HG02938 (cell line): ENCODE measurements around the gene PANK2.
"Not testable (repeated sequence)": the region's sequence is repeated elsewhere in the genome, so short reads cannot be mapped to it uniquely, and the experiment has no call there.

Experiments used
- ATAC-seq: cut with Tn5 transposase; IDR thresholded peaks from one replicate; pipeline ENCODE4 v1.9.1; 2021; ENCODE audit warnings: mild to moderate bottlenecking, moderate library complexity; ENCODE audit not compliant: unreplicated experiment

PANK2 gene

DNA sequence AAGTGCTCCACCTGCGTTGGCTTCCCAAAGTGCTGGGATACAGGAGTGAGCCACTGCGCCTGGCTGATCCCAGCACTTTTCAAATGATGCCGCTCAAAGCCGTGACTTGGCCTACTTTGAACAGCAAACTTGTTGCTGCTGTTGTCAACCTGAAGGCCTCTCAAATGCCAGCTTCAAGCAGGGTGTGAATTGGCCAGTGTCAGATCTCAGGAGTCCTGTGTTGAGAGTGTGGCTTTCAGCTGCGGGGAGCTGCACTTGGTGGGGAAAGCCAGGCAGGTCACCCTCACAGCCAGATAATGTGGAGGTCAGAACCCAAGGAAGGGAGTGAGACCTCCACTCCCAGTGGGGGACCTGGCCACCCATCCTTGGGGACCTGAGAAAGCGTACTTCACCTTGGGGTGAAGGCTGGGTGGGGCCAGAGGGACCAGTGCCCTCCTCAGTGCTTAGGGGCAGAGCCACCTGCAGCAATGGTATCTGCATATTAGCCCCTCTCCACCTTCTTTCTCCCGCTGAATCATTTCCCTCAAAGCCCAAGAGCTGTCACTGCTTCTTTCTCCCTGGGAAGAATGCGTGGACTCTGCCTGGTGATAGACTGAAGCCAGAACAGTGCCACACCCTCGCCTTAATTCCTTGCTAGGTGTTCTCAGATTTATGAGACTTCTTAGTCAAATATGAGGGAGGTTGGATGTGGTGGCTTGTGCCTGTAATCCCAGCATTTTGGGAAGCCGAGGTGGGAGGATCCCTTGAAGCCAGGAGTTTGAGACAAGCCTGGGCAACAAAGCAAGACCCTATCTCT, 19.1 kb upstream of the PANK2 start:
- no peak for ATAC-seq

- ATAC-seq: no peak
These were observed 17.5 kb upstream of the PANK2 start for GRCh38 chr20:3871550-3872265.

DNA sequence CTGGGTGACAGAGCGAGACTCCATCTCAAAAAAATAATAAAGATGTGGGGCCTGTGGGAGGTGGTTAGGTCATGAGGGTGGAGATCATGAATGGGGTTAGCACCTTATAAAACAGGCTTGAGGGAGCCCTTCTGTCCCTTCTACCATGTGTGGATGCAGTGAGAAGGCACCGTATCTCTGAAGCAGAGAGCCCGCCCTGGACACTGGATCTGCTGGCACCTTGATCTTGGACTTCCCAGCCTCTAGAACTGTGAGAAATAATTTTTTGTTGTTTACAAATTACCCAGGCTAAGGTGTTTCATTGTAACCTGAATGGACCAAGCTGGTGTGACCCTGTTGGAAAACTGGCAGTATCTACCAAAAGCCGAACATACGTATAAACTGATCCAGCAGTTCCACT, 15.7 kb upstream of the PANK2 start:
- ATAC-seq: no peak

- ATAC-seq: no peak
These were observed 14.9 kb upstream of the PANK2 start for GRCh38 chr20:3874194-3874844.

DNA sequence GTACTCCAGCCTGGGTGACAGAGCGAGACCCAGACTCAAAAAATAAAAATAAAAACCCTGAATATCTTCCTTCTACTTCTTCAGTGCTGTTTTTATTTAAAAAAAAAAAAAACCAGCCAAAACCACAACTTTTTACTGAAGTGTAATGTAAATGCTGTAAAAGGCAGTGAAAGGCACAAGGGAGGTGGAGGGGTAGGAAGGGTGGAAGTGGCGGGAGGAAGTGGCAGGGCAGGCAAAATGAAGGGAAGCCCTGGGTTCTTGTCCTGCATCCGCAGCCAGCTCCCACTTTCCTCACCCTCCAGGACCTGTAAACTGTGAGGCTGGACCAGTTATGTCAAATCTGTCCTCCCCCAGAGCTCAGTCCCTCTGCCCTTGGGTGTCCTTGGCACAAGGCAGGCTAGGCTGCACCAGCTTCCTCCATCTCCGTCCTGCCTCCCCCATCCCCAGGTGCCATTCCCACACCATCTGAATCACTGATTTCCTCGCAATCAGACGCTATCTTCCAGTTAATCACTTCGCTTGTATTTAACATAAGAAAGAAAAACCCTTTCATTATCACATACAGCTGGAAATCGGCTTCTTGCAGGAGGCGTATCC, 13.7 kb upstream of the PANK2 start:
- ATAC-seq: no peak

DNA sequence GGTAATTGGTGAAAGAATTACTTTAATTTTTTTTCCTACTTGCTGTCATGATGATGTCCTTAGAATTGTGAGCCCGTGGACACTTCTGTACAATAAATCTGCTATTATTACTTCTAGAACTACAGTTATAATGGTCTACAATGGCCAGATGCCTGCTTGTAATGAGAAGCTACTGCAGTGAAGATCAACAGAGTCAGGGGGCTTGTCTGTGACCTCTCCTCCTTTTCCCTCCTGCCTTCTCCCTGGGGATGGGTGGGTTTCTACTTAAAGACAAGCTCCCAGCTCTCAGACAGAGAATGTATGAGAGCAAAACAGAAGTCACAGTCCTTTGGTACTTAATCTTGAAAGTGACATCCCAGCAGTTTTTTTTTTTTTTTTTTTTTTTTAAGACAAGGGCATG, 13.2 kb upstream of the PANK2 start:
- ATAC-seq: no peak

- ATAC-seq: no peak
These were observed 12.5 kb upstream of the PANK2 start for GRCh38 chr20:3876676-3877075.

- ATAC-seq: not testable (repeated sequence)
These were observed 10.3 kb upstream of the PANK2 start for GRCh38 chr20:3878921-3879274.

DNA sequence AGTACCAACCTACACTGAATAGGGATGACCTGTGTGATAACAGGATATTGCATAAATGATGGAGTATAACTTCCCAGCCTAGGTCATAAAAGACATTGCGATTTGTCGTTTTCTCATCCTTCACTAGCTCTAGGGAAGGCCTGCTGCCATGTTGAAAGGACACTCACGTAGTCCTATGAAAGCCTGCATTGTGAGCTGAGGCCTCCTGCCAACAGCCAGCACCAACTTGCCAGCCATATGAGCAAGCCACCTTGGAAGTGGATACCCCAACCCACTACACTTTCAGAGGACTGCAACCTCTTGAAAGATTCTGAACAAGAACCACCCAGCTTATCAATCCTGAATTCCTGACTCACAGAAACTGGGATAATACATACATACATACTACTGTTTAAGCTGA, 3.5 kb upstream of the PANK2 start:
- ATAC-seq: no peak

GRCh38 chr20:3887876-3888620, 1.1 kb upstream of the PANK2 start:
- no peak for ATAC-seq

- ATAC-seq: no peak
These were observed 556 bp downstream of the PANK2 start for GRCh38 chr20:3889489-3890397.

DNA sequence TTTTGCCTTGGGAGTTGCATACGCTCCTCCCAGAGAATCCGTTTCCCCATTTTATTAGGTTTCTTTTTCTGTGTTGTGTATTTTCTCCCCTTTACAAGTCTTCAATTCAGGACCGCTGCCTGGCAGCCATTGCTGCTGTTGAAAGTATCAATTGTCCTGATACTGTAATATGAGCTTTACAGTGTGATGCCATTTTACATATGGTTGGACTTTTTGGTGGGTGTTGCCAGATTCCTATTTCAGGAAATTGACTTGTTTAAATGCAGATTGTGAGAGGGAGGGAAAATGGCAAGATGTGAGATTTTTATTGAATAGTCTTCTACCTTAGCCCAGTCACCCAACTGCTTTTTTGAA, 1.2 kb downstream of the PANK2 start:
- no peak for ATAC-seq

GRCh38 chr20:3890999-3891929, 2.1 kb downstream of the PANK2 start:
- no peak for ATAC-seq

DNA sequence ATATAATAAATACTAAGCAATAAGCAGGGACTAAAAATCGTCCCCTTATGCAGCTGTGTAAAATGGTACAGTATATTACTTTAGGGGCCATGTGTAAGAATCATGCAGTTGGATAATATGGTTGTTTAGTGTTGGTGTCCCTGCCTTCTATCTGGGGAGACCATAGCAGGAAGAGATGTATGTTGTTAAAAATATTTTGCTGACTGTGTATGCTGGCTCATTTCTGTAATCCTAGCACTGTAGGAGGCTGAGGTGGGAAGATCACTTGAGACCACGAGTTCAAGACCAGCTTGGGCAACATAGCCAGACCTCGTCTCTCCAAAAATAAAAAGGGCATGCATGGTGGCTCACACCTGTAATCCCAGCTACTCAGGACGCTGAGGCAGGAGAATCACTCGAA, 5.6 kb downstream of the PANK2 start:
- no peak for ATAC-seq

GRCh38 chr20:3896302-3896701, 7.1 kb downstream of the PANK2 start:
- ATAC-seq: no peak

DNA sequence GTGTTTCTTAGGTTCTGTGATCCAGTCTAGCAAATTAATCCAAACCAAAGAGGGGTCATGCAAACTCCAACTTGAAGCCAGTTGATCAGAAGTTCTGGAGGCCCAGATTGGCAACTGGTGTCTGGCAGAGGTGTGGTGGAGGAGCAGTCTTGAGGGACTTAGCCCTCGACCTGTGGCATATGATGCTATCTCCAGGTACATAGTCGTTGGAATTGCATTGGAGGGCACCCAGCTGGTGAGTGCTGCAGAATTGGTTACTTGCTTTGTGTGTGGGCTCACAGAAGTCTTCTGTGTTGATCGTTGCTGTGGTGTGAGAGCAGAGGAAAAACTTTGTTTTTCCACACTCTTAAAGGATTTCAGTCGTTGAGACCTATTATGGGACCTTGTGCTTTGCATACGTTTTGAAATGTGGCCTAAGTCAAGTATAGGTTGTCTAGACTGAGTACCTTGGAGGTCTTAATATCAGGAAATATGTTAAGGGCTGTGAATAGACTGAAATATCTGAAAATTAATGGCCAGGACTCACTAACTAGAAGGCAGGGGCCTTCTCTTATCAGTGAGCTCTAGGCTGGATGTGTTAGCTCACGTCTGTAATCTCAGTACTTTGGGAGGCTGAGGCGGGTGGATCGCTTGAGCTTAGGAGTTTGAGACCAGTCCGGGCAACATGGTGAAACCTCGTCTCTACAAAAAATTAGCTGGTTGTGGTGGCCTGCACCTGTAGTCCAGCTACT, 7.8 kb downstream of the PANK2 start:
- no peak for ATAC-seq

DNA sequence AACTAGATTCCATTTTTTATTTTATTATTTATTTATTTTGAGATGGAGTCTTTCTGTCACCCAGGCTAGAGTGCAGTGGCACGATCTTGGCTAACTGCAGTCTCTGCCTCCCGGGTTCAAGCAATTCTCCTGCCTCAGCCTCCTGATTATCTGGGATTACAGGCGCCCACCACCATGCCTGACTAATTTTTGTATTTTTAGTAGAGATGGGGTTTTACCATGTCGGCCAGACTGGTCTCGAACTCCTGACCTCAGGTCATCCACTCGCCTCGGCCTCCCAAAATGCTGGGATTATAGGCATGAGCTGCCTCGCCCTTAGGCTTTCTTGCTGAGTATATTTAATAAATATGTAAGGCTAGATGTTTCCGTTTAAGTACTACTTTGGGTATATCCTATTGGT, 9.0 kb downstream of the PANK2 start:
- ATAC-seq: not testable (repeated sequence)

- ATAC-seq: no peak
These were observed 9.5 kb downstream of the PANK2 start for GRCh38 chr20:3898639-3899038.
